CD4-positive, alpha-beta T cell treated with Interleukin-6 at 100 ng/mL for 8 hours (primary cell): ENCODE measurements around the gene SH2D4B.
A peak's percentile ranks its signal among the peaks of the same experiment; 100 is the strongest.

ENCODE experiments used
- DNase-seq: peaks from one replicate; pipeline ENCODE4 v3.0.0-alpha.2; 2020; ENCODE audit warnings: mixed read lengths, low spot score

SH2D4B gene

DNA sequence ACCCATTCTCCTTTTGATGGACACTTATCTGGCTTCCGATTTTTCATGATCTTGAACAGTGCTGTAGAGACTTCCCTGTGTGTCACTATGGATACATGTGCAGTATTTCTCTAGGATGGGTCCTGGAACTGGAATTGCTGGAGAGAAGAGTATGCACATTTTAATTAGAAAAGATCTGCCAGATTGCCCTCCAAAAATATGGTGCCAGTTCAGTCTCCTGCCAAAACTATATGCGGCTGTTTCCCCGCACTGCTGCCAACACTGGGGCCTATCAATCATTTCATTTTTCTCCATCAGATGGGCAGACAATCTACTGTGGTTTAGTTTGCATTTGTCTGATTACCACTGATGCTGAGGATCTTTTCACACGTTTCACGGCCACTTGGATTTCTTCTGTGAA lies 105.0 kb downstream of the SH2D4B start:
- DNase-seq, result no peak

DNA sequence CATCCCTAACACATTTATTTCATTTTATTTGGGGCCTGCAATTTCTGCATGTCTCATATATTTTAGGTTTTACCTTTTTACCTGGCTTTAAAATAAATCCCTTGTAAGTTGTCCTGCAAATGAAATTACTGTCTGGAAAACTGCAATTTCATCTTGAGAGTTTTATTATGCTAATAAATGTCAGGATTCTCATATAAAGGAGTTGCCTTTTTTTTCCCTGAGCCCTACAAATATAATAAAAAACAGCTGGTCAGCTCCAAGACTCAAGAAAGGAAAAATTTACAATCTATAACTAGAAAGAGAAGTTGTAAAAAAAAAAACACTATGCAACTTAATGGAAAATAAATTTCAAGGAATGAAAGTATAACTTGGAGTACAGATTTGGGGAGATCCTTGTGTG lies 108.7 kb downstream of the SH2D4B start:
- no peak for DNase-seq

DNA sequence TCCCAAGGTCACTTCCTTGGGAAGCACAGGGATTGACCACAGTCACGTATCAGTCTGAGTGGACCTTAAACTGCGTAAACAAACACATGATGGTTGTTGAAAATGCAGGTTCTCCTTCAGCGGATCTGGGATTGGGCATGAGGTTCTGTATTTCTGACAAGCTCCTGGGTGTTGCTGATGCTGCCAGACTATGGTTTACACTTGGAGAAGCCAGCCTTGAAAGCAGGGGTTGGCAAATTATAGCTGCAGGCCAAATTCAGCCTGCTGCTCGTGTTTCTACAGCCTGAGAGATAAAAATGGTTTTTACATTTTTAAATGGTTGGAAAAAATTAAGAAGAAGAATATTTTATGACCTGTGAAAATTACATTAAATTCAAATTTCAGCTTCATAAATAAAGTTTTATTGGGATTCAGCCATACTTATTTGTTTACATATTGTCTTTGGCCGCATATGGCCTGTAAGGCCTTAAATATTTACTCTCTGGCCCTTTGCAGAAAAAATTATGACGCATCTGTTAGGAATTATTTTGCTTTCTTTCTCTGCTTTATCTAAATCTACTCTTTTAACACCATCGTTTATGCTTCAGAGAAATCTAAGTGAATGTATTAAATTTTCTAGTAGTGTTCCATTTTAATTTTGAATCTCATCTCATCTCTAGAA lies 109.6 kb downstream of the SH2D4B start:
- DNase-seq, result no peak

- DNase-seq, result no peak
Observed at GRCh38 chr10:80648106-80648505, 110.4 kb downstream of the SH2D4B start.

DNA sequence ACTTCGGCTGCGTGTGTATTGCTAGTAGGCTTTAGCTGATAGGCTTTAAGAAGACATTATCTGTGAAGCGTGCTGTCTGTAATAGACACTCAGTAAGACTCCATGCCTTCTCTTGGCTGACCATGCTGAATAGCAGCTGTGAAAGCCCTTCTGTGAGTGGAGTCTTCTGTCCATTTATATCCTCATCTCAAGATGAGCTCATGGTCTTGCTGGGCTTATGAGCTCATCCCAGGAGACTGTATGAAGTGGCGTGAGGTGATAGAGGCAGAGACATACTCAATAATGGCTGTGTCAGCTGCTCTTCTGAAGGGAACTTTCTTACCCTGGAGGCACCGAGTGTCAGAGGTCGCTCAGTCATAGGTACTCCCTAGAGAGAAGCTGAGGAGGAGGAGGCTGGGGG lies 111.5 kb downstream of the SH2D4B start:
- no peak for DNase-seq

GRCh38 chr10:80655898-80656297 lies 118.2 kb downstream of the SH2D4B start:
- DNase-seq, result no peak

DNA sequence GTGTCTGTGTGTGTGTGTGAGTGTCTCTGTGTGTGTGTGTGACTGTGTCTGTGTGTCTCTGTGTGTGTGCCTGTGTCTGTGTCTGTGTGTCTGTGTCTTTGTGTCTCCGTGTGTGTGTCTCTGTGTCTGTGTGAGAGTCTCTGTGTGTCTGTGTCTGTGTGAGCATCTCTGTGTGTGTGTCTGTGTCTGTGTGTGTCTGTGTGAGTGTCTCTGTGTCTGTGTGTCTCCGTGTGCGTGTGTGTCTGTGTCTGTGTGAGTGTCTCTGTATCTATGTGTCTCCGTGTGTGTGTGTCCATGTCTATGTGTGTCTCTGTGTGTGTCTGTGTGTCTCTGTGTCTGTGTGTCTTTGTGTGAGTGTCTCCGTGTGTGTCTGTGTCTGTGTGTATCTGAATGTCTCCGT lies 120.4 kb downstream of the SH2D4B start:
- DNase-seq, result no peak

GRCh38 chr10:80659289-80659688 lies 121.6 kb downstream of the SH2D4B start:
- no peak for DNase-seq

- no peak for DNase-seq
Observed at GRCh38 chr10:80660266-80660665, 122.6 kb downstream of the SH2D4B start.

DNA sequence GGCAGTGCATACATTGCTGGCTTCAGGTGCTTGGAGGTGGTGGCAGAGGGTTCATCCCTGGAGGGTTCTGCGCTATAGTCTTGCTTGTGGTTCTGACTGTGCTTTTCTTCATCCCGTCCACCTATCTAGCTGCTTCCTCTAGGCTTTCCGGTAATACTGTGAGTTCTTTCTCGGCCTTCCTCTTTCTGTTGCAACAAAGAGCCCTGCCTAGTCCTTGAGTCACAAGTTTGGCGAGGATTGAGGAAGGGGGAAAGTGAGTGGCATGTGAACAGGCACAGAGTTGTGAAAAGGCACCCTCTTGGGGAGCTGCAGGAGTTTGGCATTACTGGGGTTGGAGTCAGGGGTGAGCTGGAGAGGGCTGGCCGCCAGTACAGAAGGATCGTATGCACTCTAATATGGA lies 123.0 kb downstream of the SH2D4B start:
- no peak for DNase-seq

- DNase-seq, result no peak
Observed at GRCh38 chr10:80661526-80661925, 123.8 kb downstream of the SH2D4B start.

- peak; percentile 54 for DNase-seq
Observed at GRCh38 chr10:80662429-80663261, 124.9 kb downstream of the SH2D4B start.

GRCh38 chr10:80664071-80664680 lies 126.5 kb downstream of the SH2D4B start:
- DNase-seq, result peak; percentile 11

DNA sequence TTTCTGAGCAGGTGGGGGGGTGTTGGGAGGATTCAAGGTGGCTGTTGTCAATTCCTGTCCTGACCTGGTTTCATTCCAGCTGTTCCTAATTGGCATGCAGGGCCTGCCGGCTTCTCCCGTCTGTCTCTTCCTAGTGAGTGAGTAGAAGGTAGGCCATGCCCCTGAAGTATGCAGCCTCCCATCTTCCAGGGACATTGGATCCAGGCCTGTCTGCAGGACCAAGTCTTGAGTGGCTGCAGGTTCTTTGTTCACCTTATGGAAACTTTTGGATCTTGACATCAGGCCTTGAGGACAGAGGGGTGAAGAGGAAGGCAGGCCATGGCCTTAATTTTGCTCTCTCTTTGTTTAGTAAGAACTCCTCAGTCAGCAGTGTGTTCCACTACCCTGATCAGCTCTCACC lies 131.8 kb downstream of the SH2D4B start:
- no peak for DNase-seq

- no peak for DNase-seq
Observed at GRCh38 chr10:80670774-80671173, 133.1 kb downstream of the SH2D4B start.

- no peak for DNase-seq
Observed at GRCh38 chr10:80671847-80672246, 134.1 kb downstream of the SH2D4B start.

DNA sequence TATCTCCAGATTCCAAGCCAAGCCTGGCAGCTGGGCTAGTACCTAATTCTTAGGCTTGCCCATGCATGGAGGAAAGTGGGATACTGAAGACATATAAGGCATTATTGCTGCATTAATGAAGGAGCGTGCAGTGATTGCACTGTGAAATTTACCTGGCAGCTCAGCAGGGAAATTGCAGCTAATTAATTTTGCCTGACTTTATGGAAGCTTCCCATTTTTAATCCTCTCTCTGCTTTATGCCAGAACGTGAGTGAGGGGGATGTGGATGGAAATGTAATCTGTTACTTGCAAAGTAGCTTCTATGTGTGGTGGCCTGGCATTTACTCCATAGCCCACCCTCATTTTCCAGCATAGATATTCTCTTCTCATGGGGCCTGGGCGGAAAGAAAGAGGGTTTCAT lies 134.9 kb downstream of the SH2D4B start:
- DNase-seq, result no peak

DNA sequence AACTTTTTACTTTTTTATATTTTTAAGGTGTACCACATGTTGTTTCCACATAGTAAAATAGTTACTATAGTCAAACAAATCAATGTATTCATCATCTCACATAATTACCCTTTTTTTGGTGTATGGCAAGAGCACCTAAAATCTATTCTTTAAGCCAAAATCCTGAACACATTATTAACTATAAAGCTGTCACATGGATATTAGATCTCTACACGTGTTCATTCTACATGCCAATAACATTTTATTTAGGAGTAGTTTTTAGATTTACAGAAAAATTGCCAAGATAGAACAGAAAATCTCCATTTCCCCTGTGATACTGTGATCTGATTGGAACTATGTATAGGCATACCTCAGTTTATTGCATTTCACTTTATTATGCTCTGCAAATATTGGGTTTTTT lies 137.1 kb downstream of the SH2D4B start:
- no peak for DNase-seq

GRCh38 chr10:80681142-80681541 lies 143.4 kb downstream of the SH2D4B start:
- no peak for DNase-seq

GRCh38 chr10:80684259-80684658 lies 146.6 kb downstream of the SH2D4B start:
- peak; percentile 25 for DNase-seq

DNA sequence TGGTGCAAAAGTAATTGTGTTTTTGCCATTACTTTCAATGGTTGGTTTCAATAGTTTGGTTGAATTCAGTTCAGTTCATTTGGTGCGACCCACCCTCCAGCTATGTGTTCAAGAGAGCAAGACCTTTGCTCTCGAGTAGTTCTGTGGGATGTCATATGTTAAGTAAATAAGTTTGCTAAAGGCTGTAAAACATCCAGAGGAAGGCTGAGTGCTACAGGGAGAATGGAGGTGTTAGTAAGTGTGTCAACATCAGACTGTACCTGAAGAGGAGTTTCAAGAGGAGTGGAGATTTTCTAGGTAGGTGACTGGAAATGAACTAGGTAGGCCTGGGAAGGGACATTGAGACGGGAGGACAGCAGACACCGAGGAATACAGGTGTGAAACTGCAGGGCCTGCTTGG lies 147.7 kb downstream of the SH2D4B start:
- DNase-seq, result no peak

GRCh38 chr10:80686734-80687475 lies 149.2 kb downstream of the SH2D4B start:
- DNase-seq, result no peak

- DNase-seq, result no peak
Observed at GRCh38 chr10:80687476-80687789, 149.7 kb downstream of the SH2D4B start.
